LNCaP clone FGC (cell line): ENCODE measurements around the gene SACM1L.

ENCODE experiments used
- DNase-seq: peaks from one replicate; pipeline ENCODE4 v3.0.0-alpha.2; 2011; ENCODE audit warnings: low read depth
- H3K4me3 ChIP-seq: 2 replicates; pipeline ENCODE4 v1.5.1; 2011; ENCODE audit warnings: mild to moderate bottlenecking, low read depth, low read length, control low read depth
- CTCF ChIP-seq: IDR thresholded peaks from 2 replicates; pipeline ENCODE4 v1.5.1; 2012; ENCODE audit warnings: mild to moderate bottlenecking; ENCODE audit not compliant: control insufficient read depth, insufficient read depth; ENCODE audit errors: extremely low read depth

Gene SACM1L

GRCh38 chr3:45777746-45778386, 88.7 kb downstream of the SACM1L start:
- DNase-seq = no peak
- no peak overlapping the region for H3K4me3 ChIP-seq
- TF ChIP-seq CTCF = no peak

- no peak for TF ChIP-seq CTCF
- H3K4me3 ChIP-seq = no peak overlapping the region
- DNase-seq = no peak
Measured at GRCh38 chr3:45778761-45779201, 89.6 kb downstream of the SACM1L start.

- H3K4me3 ChIP-seq = no peak overlapping the region
- DNase-seq = peak; percentile 89
- no peak for TF ChIP-seq CTCF
Measured at GRCh38 chr3:45779746-45780735, 90.8 kb downstream of the SACM1L start.

- no peak for DNase-seq
- TF ChIP-seq CTCF = no peak
- no peak overlapping the region for H3K4me3 ChIP-seq
Measured at GRCh38 chr3:45781271-45781670, 92.1 kb downstream of the SACM1L start.

GRCh38 chr3:45781841-45782240, 92.6 kb downstream of the SACM1L start:
- no peak for DNase-seq
- TF ChIP-seq CTCF = no peak
- H3K4me3 ChIP-seq = no peak overlapping the region

- no peak for TF ChIP-seq CTCF
- DNase-seq = no peak
- H3K4me3 ChIP-seq = no peak overlapping the region
Measured at GRCh38 chr3:45782381-45782780, 93.2 kb downstream of the SACM1L start.
